HCT116 (cell line): ENCODE measurements around the gene SEMA7A. TPM values are rescaled to one million over a fixed set of nuclear protein-coding genes. Genes with fewer than 3 reads are reported as not detected.

ENCODE experiments used
- ATAC-seq: fragments of 200-7000 bp; cut with Tn5 transposase; 2 replicates; pipeline ENCODE4 v1.9.1; 2020; ENCODE audit warnings: mild to moderate bottlenecking, moderate library complexity
- BruUV-seq: library from RNA; stranded (reverse); fragments of 400-500 nt; replicated peaks from 2 replicates; lab custom pipeline; 2021; lab: Mats Ljungman, UMichigan
- CTCF ChIA-PET: fragments of 300-600 bp; sonication (Branson Sonifier 250); formaldehyde crosslinking; loops from one replicate; lab custom pipeline; 2021; ENCODE audit warnings: antibody characterized with exemption; lab: Charles Lee
- POLR2A ChIA-PET: fragments of 300-600, 350-600 bp; sonication (Branson Sonifier 250); formaldehyde crosslinking; loops from one replicate; lab custom pipeline; 2021; ENCODE audit warnings: antibody characterized with exemption; lab: Charles Lee
- RAD21 ChIA-PET, 2 experiments: fragments of 300-600 bp; sonication (Branson Sonifier 250); formaldehyde crosslinking; loops; one replicate each; lab custom pipeline; 2023; ENCODE audit warnings: low total read pairs in 2 of 2; ENCODE audit not compliant: uncharacterized antibody in 2 of 2, unreplicated experiment in 2 of 2, low non-redundant PET in 1 of 2; lab: Charles Lee
- DNase-seq: peaks from one replicate; pipeline ENCODE4 v3.0.0-alpha.2; 2010; ENCODE audit warnings: low read depth, low spot score
- H2AFZ ChIP-seq: fragments of 200-600 bp; shearing (Covaris generic), sonication (generic); 2 replicates; pipeline ENCODE4 v1.6.1; 2017; ENCODE audit warnings: low read depth, mixed run types, mixed read lengths, antibody characterized with exemption, low read length; ENCODE audit not compliant: poor library complexity, severe bottlenecking
- H3K27ac ChIP-seq: 2 replicates; pipeline ENCODE4 v1.5.1; 2012; ENCODE audit warnings: low read depth, low read length
- H3K27me3 ChIP-seq: fragments of 200-600 bp; sonication (generic); 2 replicates; pipeline ENCODE4 v1.6.1; 2016; ENCODE audit warnings: mixed run types, low read length, mixed read lengths; ENCODE audit not compliant: insufficient read depth
- H3K36me3 ChIP-seq, 2 experiments: fragments of 200-500 bp in 1 of 2; fragments of 200-600 bp in 1 of 2; sonication (Bioruptor generic) in 1 of 2; sonication (generic) in 1 of 2; 2 replicates each; pipeline versions ENCODE4 v1.5.1 to v1.6.1; 2014 to 2016; ENCODE audit warnings: low read length in 2 of 2, inconsistent platforms in 1 of 2, mixed read lengths in 1 of 2, mixed run types in 1 of 2; ENCODE audit not compliant: insufficient read depth in 2 of 2, control insufficient read depth in 1 of 2
- H3K4me1 ChIP-seq, 2 experiments: fragments of 200-600 bp in 1 of 2; sonication (generic) in 1 of 2; 2 replicates each; pipeline versions ENCODE4 v1.5.1 to v1.6.1; 2012 to 2017; ENCODE audit warnings: low read length in 2 of 2, inconsistent platforms in 1 of 2, mild to moderate bottlenecking in 1 of 2, mixed read lengths in 1 of 2, mixed run types in 1 of 2, moderate library complexity in 1 of 2; ENCODE audit not compliant: insufficient read depth in 2 of 2, control insufficient read depth in 1 of 2
- H3K4me2 ChIP-seq: fragments of 200-600 bp; sonication (generic); 2 replicates; pipeline ENCODE4 v1.6.1; 2017; ENCODE audit warnings: mixed run types, low read length, mixed read lengths
- H3K4me3 ChIP-seq, 2 experiments: fragments of 200-600 bp in 1 of 2; sonication (generic) in 1 of 2; replicated peaks in 1 of 2; 2 replicates each; pipeline ENCODE4 v1.5.1; 2011 to 2016; ENCODE audit warnings: low read length in 2 of 2, control low read depth in 1 of 2, low read depth in 1 of 2, mild to moderate bottlenecking in 1 of 2, mixed read lengths in 1 of 2, mixed run types in 1 of 2
- H3K79me2 ChIP-seq: fragments of 200-600 bp; sonication (generic); 2 replicates; pipeline ENCODE4 v1.6.1; 2017; ENCODE audit warnings: mild to moderate bottlenecking, mixed run types, low read length, moderate library complexity, mixed read lengths; ENCODE audit not compliant: insufficient read depth
- H3K9ac ChIP-seq: fragments of 200-600 bp; sonication (generic); 2 replicates; pipeline ENCODE4 v1.6.1; 2016; ENCODE audit warnings: low read length, mixed read lengths
- H3K9me2 ChIP-seq: fragments of 200-600 bp; sonication (generic), shearing (Covaris generic); 2 replicates; pipeline ENCODE4 v1.6.1; 2017; ENCODE audit warnings: mixed run types, mild to moderate bottlenecking, moderate library complexity; ENCODE audit not compliant: insufficient read depth
- H3K9me3 ChIP-seq, 2 experiments: fragments of 200-500 bp in 1 of 2; fragments of 200-600 bp in 1 of 2; sonication (Bioruptor generic) in 1 of 2; sonication (generic) in 1 of 2; 2 replicates each; pipeline ENCODE4 v1.6.1; 2014 to 2017; ENCODE audit warnings: low read length in 2 of 2, mixed read lengths in 2 of 2, inconsistent platforms in 1 of 2, low read depth in 1 of 2, mild to moderate bottlenecking in 1 of 2, mixed run types in 1 of 2, moderate library complexity in 1 of 2; ENCODE audit not compliant: control insufficient read depth in 1 of 2, insufficient read depth in 1 of 2
- H4K20me1 ChIP-seq: fragments of 200-600 bp; sonication (generic), shearing (Covaris generic); 2 replicates; pipeline ENCODE4 v1.6.1; 2017; ENCODE audit warnings: mixed run types, mild to moderate bottlenecking, moderate library complexity; ENCODE audit not compliant: insufficient read depth
- CBX3 ChIP-seq: IDR thresholded peaks from 2 replicates; pipeline ENCODE4 v1.6.1; 2012; ENCODE audit warnings: low read depth
- CEBPB ChIP-seq: IDR thresholded peaks from 2 replicates; pipeline ENCODE4 v1.6.1; 2012; ENCODE audit warnings: low read depth
- CTCF ChIP-seq, 3 experiments: fragments of 200-600 bp in 1 of 3; sonication (generic) in 1 of 3; IDR thresholded peaks in 2 of 3; conservative IDR thresholded peaks in 1 of 3; 2 replicates each; pipeline ENCODE4 v1.5.1; 2012 to 2017; ENCODE audit warnings: low read depth in 2 of 3, low read length in 2 of 3, antibody characterized with exemption in 1 of 3, borderline replicate concordance in 1 of 3, control low read depth in 1 of 3, mild to moderate bottlenecking in 1 of 3, mixed read lengths in 1 of 3, mixed run types in 1 of 3, moderate library complexity in 1 of 3; ENCODE audit not compliant: insufficient read depth in 1 of 3
- ELF1 ChIP-seq: IDR thresholded peaks from 2 replicates; pipeline ENCODE4 v1.6.1; 2012; ENCODE audit warnings: low read depth, borderline replicate concordance
- FOSL1 ChIP-seq: IDR thresholded peaks from 2 replicates; pipeline ENCODE4 v1.6.1; 2012; ENCODE audit warnings: low read depth
- JUND ChIP-seq: IDR thresholded peaks from 2 replicates; pipeline ENCODE4 v1.6.1; 2012
- POLR2A ChIP-seq: IDR thresholded peaks from 2 replicates; pipeline ENCODE4 v1.7.0; 2011; ENCODE audit warnings: borderline replicate concordance; ENCODE audit not compliant: insufficient read depth, insufficient read length; ENCODE audit errors: extremely low read depth
- POLR2AphosphoS5 ChIP-seq: IDR thresholded peaks from 2 replicates; pipeline ENCODE4 v1.6.1; 2011; ENCODE audit warnings: mild to moderate bottlenecking, low read depth, low read length, moderate library complexity
- RAD21 ChIP-seq: IDR thresholded peaks from 2 replicates; pipeline ENCODE4 v1.6.1; 2012; ENCODE audit warnings: low read depth, mild to moderate bottlenecking
- REST ChIP-seq: IDR thresholded peaks from 2 replicates; pipeline ENCODE4 v1.6.1; 2012; ENCODE audit warnings: low read depth
- SP1 ChIP-seq: IDR thresholded peaks from 2 replicates; pipeline ENCODE4 v1.6.1; 2012; ENCODE audit warnings: low read depth
- YY1 ChIP-seq: IDR thresholded peaks from 2 replicates; pipeline ENCODE4 v1.6.1; 2011; ENCODE audit warnings: low read length, low read depth, moderate library complexity, mild to moderate bottlenecking; ENCODE audit not compliant: insufficient replicate concordance; ENCODE audit errors: extremely low read depth
- ZFX ChIP-seq: fragments of 450-650 bp; IDR thresholded peaks from 2 replicates; pipeline ENCODE4 v1.6.1; 2017
- intact Hi-C: fragments of 100-400 bp; cut with micrococcal nuclease; formaldehyde crosslinking; loops from 2 replicates; pipeline ENCODE4 v1.10.0; 2022
- total RNA-seq: library from RNA; stranded (reverse); gene quantifications from one replicate; pipeline ENCODE4 v1.2.1, GENCODE V29; 2021; ENCODE audit not compliant: unreplicated experiment

The SEMA7A gene
- total RNA-seq, 1 experiment from 2014 or later = 13.8 TPM

- Histone ChIP-seq H3K9me3 (no peaks in the 10 kb centered on the region), H4K20me1 (no peaks in the 10 kb centered on the region), H3K27ac (no peak overlapping the region), H3K27me3 (no peaks in the 10 kb centered on the region), H3K79me2 (no peaks in the 10 kb centered on the region), H3K4me2 (no peak overlapping the region), H3K9ac (no peak overlapping the region), H3K4me1 (peaks cover 0 to 5% of the 10 kb centered on the region in 2 experiments; a peak in 1 of 4 replicates), H3K4me3 (no peak overlapping the region), H3K36me3 (peaks cover 0 to 3% of the 10 kb centered on the region in 2 experiments; a peak in 2 of 4 replicates), H2AFZ (no peak overlapping the region), H3K9me2 (no peaks in the 10 kb centered on the region)
- ChIA-PET RAD21 (no interaction called here), CTCF (interaction anchor here (0.7 to 6.6 kb wide), 5 partner anchors 56 to 67 kb away, joined by 3 to 83 read pairs (median 4); no protein-coding TSS in a partner anchor), POLR2A (interaction anchor here (0.9 to 1.2 kb wide), 2 partner anchors 34 to 57 kb away, joined by 3 read pairs; no protein-coding TSS in a partner anchor)
- BruUV-seq = no TSS peak
- intact Hi-C loops = no loop called here
- no peak for DNase-seq
- TF ChIP-seq REST = no peak
- no peak for TF ChIP-seq POLR2AphosphoS5
- no peak for TF ChIP-seq YY1
- no peak for TF ChIP-seq CBX3
- no peak for TF ChIP-seq JUND
- no peak for TF ChIP-seq CEBPB
- no peak for TF ChIP-seq CTCF (IDR thresholded peaks at IDR 0.05 in 2 of 3, conservative IDR thresholded peaks at IDR 0.05 in 1 of 3; ENCODE audit: borderline replicate concordance in 1 of 3, insufficient read depth in 1 of 3, low read depth in 2 of 3, low read length in 2 of 3)
- TF ChIP-seq ELF1 = no peak
- no peak for TF ChIP-seq POLR2A
- no peak for TF ChIP-seq RAD21
- TF ChIP-seq ZFX = no peak
- TF ChIP-seq FOSL1 = no peak
- TF ChIP-seq SP1 = no peak
- no peak for ATAC-seq
Observed at GRCh38 chr15:74441248-74441941, 7.6 kb upstream of the SEMA7A start.
